Dermis blood vessel endothelial cell (primary cell): Measurements from ENCODE around the gene IGFALS. TPM values are rescaled to one million over a fixed set of nuclear protein-coding genes. Genes with fewer than 3 reads are reported as not detected.

Experiments
- DNase-seq: peaks from one replicate; pipeline ENCODE4 v3.0.0; 2010
- total RNA-seq: library from RNA; depleted of rRNA; stranded (reverse); fragments of >200 nt; gene quantifications from 2 replicates; pipeline ENCODE4 v1.2.3, GENCODE V29; 2014

Gene IGFALS
- total RNA-seq, 1 donor from 2014 or later, result not detected

DNA sequence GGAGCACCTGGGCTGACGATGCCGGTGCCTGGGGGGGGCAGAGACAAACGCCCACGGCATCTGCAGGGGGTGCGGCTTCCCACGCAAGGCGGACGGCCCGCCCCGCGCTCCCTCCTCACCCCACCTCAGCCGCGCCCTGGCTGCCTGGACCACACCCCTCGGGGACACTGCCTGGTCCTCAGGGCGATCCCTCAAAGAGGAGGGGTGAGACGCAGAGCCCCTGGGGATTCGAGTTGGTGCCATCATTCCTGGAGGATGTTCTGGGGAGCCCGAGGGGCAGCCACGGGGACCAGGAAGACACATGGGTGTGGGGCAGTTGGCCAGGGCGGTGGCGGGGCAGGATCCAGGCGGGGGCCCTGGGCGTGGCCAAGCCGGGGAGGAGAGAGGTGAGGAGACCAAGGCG, 3.9 kb downstream of the IGFALS start:
- no peak for DNase-seq

DNA sequence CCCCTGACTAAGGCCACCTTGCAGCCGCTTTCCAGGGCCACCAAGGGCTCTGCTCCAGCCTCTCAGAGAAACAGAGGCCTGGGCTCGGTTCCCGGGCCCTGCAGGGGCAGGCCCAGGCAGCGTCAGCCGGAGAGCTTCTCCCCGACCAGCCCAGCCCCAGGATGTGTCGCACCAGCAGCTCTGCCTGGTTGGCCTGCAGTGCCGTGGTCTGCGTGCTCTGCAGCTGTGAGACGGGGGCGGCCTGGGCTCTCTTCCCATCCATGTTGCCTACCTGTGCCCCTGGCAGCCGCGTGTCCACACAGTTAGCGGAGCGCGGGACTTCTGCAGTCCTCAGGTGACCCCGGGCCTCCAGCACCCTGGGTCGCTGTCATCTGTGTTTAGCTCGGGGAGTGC, 4.8 kb downstream of the IGFALS start:
- DNase-seq, result no peak

DNA sequence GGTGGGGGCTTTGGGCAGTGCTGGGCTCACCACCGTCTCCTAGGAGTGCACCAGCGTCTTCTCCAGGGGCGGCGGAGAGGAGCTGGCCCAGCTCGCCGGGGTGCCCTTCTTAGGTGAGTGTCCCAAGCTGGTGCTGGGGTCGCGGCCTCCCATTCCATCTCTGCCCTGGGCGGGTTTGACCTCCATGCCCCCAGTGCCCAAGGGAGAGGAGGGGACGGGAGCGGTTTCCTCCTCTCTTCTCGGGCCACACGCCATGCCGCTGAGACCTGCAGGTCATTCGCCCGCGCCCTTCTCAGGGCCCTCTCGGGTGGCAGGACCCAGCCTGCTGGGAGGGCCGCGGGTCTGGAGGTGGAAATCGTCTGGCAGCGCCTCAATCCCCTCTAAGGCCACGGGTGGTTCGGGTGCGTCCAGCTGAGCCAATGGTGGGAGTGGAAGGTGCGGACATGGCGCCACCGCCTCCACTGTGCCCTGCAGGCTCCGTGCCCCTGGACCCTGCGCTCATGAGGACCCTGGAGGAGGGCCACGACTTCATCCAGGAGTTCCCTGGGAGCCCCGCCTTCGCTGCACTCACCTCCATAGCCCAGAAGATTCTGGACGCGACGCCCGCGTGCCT, 5.3 kb downstream of the IGFALS start:
- DNase-seq, result no peak

DNA sequence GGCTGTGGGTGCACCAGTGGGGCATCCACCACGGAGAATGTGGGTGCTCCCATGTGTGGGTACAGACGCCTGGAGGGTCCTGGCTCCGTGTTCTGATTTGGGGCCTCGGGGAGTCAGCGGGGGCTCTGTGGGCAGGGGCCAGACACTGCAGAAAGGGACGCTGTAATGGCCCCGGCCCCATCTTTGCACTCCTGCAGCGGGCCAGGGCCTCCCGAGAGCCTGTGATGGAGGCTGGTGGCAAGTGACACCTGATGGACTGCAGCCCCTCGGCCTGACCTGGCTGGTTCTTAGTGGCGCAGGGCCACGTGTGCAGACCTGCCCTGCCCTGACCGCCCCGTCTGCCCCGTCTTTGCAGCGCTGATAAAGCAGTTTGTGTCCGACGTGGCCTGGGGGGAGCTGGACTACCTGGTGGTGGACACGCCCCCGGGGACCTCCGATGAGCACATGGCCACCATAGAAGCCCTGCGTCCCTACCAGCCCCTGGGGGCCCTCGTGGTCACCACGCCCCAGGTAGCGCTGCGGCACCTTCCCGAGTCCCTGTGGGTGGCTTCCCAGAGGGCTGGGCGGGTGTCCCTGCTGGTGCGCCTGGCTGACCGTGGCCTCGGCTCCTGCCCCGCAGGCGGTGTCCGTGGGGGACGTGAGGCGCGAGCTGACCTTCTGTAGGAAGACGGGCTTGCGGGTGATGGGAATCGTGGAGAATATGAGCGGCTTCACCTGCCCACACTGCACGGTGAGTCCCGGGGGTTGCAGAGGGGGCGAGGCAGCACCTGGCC, 6.0 kb downstream of the IGFALS start:
- DNase-seq, result no peak

DNA sequence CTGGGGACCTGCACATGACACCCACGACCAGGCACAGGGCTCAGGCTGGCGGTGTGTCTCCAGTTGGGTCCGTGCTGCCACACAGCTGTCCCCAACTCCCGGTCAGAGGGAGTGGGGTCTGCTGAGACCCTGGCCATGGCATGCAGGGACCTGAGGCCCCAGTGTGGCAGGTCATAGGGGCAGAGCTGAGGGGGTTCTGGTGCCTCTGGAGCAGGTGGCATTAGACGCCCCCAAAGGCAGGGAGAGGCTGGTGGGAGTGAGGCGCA, 6.5 kb downstream of the IGFALS start:
- no peak for DNase-seq

DNA sequence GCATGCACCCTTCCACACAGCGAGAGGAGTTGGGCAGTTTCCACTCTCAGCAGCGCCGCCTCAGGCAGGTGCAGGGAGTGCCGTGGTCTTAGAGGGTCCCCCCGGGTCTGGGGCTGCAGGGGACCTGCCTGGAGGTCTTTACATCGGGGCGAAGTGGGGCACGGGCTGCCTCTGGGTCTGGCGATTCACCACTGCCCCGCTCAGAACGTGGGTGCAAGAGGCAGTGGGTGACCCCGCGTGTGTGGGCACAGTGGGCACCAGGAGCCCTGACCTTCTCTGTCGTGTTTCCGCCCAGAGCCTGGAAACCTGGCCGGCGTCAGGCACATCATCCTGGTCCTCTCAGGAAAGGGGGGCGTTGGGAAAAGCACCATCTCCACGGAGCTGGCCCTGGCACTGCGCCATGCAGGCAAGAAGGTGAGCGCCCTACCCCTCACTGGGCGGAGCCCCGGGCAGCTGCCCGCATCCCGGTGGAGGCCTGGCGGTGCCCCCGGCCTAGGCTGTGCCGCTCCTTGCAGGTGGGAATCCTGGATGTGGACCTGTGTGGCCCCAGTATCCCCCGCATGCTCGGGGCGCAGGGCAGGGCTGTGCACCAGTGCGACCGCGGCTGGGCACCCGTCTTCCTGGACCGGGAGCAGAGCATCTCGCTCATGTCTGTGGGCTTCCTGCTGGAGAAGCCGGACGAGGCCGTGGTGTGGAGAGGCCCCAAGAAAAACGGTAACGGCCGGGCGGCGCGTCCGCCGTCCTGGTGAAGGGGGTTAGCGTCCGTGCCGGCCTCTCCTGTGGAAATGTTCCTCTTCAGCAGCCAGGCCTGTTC, 7.1 kb downstream of the IGFALS start:
- DNase-seq, result no peak

DNA sequence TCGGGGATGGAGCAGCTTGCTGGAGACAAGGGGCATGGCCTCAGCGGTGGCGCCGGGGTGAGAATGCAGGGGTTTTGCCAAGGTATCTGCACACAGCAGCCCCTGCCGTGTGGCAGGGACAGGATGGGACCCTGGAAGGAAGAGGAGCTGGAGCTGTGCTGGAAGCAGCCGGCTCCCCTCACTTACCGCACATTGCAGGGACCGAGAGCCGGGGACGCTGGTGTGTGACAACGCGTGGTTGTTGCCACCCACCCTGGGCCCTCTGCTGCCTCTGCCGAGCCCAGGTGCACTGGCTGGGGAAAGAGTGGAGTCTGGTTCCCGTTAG, 7.7 kb downstream of the IGFALS start:
- no peak for DNase-seq

DNA sequence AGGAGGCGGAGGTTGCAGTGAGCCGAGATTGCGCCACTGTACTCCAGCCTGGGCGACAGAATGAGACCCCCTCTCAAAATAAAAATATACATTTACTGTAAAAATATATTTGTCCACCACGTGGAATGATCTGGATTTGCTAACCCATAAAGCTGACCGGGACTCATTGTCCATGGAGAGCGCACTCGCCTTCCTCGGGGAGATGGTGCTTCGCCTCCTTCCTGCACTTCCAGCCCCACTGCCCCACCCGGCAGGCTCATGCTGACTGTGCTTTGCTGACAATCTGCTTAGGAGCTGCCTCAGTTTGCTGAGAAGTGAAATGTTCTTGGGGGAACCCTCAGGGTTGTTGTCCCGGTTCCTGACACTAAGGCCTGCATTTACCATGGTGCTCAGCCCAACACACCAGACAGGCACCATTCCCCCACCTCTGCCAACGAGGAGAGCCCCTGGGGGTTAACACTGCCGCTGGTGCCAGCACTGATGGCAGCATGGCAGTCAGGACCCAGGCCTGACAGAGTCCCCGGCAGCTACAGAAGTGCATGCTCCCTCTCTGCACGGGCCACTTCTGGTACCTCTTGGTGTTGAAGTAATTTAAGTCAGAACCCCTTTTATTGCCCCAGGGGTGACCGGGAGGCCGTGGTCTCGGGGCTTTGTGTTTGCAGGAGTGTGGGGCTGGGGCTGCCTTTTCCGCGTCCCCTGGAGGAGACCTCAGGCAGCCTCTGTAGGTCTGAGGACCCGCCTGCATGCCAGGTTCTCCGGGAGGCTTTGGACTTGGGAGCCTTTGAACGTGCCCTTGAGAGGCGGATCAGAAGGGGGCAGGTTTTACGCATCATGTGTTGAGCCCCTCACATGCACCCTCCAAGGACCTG, 8.3 kb downstream of the IGFALS start:
- no peak for DNase-seq

DNA sequence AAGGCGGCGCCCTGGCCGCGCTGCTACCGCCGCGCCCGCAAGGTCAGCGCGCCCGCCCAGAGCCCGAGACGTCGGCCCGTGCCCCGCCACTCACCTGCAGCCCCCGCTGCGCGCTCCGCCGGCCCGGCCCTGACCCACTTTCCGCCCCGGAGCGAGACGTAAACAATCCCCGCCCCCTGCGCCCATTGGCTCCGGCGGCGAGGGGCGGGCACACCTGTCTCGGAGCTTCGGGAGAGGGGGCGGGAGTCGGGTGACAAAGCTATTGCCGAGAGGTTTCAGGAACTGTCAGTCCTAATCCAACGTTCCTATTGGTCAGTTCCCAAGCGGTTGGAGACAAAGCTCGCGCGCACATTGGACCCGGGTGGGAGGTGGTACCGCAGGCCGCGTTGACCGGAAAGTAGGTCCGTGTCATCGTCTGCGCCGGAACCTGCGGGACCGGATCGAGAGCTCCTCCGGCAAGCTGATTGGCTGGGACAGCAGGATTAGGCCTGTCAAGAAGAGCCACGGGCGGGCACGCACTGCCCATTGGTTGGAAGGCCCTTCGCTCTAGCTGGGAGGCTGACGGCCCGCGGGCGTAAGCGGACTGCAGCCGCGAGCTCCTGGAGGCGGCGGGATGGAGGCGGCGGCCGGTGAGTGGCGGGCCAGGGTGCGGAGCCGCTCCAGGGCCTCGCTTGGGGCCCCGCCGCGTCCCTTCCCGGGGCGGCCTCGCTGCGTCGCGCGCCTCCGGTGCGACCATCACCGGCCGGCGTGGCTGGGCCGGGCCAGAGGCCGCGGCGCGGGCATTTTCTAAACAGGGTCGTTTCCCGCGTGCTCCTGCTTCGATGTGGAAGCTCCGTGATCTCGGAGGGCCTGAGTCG, 10.9 kb downstream of the IGFALS start, which contains the start of the genes NUBP2 and SPSB3:
Gene NUBP2, plus strand, starts transcription at position 553 of the 857 bp plus-strand sequence. Its CDS starts 61 bp downstream, at position 614.
Gene SPSB3, minus strand, starts transcription at position 164 of the 857 bp plus-strand sequence. CDS start 1,088 bp downstream, outside the sequence.
- peak; percentile 100 for DNase-seq

DNA sequence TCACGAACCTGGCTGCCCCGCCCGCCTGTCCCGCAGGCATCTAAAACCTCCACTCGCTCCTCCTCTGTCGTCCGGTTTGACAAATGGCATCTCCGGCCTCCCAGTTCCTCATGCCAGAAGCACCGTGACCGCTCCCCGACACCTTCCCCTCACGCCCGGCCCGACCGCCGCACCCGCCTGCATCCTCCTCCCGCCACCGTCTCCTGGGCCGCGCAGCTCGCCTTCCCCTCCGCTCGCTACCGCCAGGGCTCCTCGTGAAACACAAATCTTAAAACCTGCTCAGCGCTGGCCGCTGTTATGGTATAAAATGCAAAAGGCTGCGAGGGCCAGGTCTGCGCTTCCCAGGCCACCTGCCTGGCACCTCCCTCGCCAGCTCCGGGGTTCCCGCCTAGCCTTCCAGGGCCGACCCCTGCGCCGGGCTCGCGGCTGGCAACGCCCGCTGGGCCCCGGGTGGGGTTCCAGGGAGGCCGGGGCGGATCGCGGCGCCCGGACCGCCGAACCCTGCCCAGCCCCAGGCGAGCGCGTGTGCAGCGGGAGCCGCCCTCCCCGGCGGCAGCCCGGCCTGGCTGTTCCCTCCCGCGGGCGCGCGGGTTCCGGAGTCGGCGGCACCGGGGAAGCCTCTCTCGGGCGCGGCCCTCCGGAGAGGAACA, 11.6 kb downstream of the IGFALS start:
- DNase-seq, result peak; percentile 47

DNA sequence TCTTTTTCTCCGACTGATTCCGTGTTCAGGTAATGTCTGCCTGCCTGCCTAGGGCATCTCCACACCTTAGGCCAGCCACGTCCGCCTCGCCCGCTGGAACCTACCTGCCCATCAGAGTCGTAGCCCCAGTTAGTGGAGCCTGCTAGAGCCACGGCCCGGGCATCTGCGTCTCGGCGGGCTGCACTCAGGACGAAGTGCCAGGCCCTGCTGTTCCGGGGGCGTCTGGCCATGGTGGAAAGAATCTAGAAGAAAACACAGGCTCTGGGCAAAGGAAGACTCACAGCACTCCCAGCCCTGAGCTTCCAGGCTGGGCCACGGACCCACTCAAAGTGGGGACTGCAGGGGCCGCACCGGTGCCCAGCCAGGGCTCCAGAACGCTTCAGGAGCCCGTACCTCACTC, 12.3 kb downstream of the IGFALS start:
- DNase-seq, result no peak

DNA sequence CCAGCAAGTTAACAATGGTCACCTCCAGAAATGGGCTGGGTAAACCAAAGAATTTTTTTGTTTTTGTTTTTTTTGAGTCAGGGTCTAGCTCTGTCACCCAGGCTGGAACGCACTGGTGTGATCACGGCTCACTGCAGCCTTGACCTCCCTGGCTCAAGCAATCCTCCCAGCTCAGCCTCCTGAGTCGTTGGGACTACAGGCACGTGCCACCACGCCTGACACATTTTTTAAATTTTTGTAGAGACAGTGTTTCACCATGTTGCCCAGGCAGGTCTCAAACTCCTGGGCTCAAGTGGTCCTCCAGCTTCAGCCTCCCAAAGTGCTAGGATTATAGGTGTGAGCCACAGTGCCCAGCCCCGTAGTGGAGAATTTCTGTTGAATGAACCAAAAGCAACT, 12.8 kb downstream of the IGFALS start:
- DNase-seq, result no peak

DNA sequence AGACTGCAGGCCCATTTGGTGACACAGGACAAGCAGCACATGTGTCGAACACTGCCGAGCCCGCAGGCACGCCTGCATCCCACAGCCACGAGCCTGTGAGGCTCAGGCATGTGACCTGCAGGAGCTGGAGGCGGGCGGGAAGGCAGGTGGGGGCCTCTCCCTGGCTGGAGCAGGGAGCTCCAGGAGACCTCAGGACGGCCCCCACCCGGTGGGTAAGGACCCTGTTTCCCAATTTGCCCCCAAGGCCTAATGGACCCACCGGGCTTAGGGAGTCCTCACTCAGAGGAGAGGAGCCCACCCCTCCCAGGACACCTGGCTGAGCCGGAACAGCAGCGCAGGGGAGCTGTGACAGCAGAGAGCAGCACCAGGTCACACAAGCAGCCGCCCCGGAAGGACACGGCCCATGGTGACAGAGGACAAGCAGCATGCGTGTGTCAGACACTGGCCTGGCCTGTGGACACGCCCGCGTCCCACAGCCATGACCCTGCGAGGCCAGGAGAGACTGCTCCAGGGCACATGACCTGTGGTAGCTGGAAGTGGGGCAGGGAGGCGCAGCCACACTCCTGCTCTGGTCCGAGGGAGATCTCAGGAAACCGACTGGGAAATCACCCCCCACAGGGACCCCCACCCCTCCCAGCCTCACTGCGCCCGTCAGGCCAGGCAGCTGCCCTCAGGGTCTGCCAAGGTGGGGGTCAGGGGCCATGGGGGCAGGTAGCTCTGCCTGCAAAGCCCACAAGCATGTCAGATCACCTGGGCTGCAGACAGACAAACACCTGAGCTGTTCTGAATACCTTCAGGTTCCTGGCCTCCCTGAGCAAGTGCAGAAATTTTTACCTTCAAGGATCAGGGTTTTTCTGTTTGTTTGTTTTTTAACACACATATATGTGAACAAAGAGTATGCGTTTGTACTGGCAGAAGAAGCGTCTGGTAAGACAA, 13.5 kb downstream of the IGFALS start:
- no peak for DNase-seq

DNA sequence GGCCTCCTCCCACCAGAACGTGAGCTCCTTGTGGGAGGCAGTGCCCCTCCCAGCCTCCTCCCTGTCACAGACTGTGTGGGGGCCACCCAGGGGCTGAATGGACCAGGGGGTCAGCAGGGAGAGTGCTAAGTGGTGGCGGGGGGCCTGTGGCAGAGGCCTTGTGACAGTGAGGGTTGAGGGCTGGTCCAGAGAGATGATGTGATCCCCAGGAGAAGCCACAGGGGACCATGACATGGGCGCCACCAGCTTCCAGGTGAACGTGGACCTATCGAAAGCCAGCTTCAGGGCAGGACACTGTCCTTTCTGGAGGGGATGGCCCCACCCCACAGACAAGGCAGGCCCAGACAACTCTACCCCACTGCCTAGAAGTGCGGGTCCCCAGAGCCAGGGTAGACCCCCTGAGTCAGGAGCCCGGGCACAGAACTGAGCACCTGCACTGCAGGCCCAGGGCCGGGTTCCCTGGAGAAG, 14.2 kb downstream of the IGFALS start:
- DNase-seq, result no peak

DNA sequence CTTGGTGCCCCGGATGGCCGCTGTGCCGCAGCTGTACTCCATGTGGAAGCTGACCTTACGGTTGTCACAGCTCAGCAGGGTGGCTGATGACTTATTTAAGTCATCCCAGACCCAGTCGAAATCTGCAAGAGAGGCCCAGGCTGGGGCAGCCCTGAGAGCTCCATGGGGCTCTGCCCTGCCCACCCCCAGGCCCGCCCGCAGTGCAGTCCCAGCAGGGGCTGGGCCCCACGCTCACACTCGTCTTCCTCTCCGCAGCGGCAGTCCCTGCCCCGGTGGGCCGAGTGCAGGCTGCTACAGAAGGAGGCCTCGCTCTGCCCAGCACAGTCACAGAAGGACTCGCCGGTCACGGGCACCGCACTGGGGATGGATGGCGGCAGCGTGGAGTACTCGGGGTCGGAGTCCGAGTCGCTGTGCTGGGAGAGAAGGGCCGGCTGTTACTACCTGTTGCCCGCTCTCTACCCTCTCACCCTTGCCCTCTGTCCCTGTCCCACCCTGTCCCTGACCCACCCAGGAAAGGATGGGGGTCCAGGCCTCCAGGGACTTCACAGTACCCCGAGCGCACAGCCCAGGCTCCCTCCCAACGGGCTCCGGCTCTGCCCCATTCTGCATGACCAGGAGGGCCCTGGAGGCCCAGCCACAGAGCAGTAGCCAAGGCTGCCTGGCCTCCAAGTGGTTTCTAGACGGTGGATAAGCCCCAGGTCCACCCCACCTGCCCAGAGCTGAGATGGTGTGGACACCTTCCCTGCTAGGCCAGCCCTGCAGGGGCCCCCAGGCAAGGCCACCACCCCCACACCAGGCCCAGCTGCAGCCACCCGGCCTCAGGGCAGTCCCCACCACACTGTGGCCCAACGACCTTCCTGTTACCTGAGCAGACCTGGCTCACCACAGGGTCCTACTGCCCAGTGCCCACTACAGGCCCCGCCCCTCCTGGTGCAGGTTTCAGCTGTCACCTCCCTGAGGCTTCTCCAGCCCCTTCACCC, 15.0 kb downstream of the IGFALS start:
- DNase-seq, result no peak

DNA sequence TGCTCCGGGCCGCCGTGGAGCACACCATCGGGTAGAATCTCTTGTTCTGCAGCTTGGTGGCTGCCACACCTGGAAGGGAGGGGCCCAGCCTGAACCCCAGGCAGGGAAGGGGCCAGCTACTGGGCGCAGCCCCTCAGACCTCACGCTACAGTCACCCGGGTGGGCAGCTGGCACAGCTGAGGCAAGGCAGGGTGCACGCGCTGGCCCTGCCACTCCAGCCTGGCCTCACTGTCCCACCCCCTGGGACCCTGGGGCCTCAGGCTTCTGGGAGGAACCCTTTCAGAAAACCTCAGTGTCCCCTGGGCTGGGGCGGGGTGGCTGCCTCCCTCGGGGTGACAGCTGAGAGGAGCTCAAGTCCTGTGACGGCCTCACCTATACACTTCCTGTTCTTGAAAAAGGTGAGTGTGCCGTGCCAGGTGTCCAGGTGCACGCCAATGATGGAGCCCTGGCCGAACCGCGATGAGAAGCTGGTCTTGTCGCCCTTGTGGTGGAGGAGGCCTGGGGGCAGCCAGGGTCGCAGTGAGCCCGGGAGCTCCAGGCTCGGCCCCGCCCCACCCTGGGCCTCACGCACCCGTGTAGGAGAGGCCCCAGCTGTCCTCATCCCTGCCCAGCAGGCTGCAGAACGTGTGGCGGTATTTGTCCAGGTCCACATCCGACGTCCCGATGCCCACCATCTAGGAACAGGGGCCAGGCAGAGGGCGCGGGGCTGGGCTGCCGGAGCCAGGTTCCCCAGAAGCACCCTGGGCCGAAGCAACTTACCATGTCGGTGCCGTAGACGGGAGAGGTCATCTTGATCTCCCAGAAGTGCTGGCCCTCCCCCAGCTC, 15.9 kb downstream of the IGFALS start:
- no peak for DNase-seq

DNA sequence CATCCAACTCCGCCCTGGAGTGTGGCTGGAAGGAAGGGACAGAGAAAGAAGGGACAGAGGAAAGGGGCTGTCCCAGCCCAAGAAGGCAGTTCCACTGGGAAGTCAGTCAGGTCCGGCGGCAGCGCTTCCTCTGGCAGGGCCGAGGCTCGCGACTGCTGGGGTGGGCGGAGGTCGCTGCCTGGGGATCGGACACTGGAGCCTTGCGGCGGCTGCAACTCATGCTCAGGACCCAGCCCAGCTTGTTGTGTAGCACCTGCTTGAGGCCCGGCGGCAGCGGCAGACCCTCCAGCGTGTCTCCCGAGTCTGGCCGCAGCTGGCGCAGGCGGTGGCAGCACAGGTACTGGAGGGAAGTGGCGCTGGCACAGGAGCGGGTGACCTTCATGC, 16.5 kb downstream of the IGFALS start:
- no peak for DNase-seq

DNA sequence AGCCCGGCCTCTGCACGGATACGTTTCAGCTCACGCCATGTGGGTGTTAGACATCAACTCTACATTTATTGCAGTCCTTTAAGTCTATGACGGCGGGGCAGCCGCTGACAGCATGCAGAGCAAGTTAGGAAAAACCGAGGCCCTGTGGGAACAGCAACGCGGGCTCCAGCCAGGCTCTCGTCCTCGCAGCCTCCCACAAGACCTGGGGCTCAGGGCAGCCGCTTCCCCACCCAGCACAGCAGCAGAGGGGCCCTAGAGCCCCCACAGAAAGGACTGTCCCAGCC, 16.9 kb downstream of the IGFALS start:
- DNase-seq, result no peak
